ENCODE data around the gene CENPW. TPM values are rescaled to one million over a fixed set of nuclear protein-coding genes. Genes with fewer than 3 reads are reported as not detected.

The CENPW gene
- total and polyA plus RNA-seq, 3 donors from 2014 or later = 11.8 to 58.2 (median 16.0) TPM

GRCh38 chr6:126383203-126383602 lies 43.3 kb downstream of the CENPW start:
- Histone ChIP-seq H3K4me3 (no peak overlapping the region), H3K9me3 (no peaks in the 10 kb centered on the region), H3K27me3 (no peaks in the 10 kb centered on the region), H3K27ac (no peak overlapping the region), H3K36me3 (ENCODE audit: low read depth, missing control alignments) (no peaks in the 10 kb centered on the region), H3K4me1 (no peaks in the 10 kb centered on the region)
- no peak for DNase-seq
- intact Hi-C loops (cut with DNase I; ENCODE audit: low total_unique reads) = no loop called here
- TF ChIP-seq POLR2A (IDR thresholded peaks at IDR 0.05) (no peak), CTCF (IDR thresholded peaks at IDR 0.05) (no peak)

- no peaks in the 10 kb centered on the region for H3K9me3 ChIP-seq
- 88 to 100% methylated on average over 1 of the region's 1 CpG for WGBS, 2 donors
- TF ChIP-seq CTCF (IDR thresholded peaks at IDR 0.05) = no peak
- no peak for TF ChIP-seq POLR2A (IDR thresholded peaks at IDR 0.05)
- no peak for DNase-seq
- intact Hi-C loops (cut with DNase I; ENCODE audit: low total_unique reads) = no loop called here
- H3K27me3 ChIP-seq = no peaks in the 10 kb centered on the region
- no peaks in the 10 kb centered on the region for H3K36me3 ChIP-seq (ENCODE audit: low read depth, missing control alignments)
- no peak overlapping the region for H3K4me3 ChIP-seq
- no peak overlapping the region for H3K27ac ChIP-seq
- H3K4me1 ChIP-seq = no peaks in the 10 kb centered on the region
Observed at GRCh38 chr6:126385536-126385935, 45.6 kb downstream of the CENPW start.

- no peaks in the 10 kb centered on the region for H3K4me1 ChIP-seq
- TF ChIP-seq POLR2A (IDR thresholded peaks at IDR 0.05) (no peak), CTCF (IDR thresholded peaks at IDR 0.05) (no peak)
- no peak for DNase-seq
- 61 to 66% methylated on average over 3 of the region's 3 CpGs for WGBS, 2 donors
- H3K27me3 ChIP-seq = no peaks in the 10 kb centered on the region
- no peaks in the 10 kb centered on the region for H3K36me3 ChIP-seq (ENCODE audit: low read depth, missing control alignments)
- no peak overlapping the region for H3K4me3 ChIP-seq
- intact Hi-C loops (cut with DNase I; ENCODE audit: low total_unique reads) = no loop called here
- H3K9me3 ChIP-seq = no peaks in the 10 kb centered on the region
- H3K27ac ChIP-seq = no peak overlapping the region
Observed at GRCh38 chr6:126388104-126388598, 48.2 kb downstream of the CENPW start.

- intact Hi-C loops (cut with DNase I; ENCODE audit: low total_unique reads) = no loop called here
- H3K27me3 ChIP-seq = no peaks in the 10 kb centered on the region
- H3K36me3 ChIP-seq (ENCODE audit: low read depth, missing control alignments) = no peaks in the 10 kb centered on the region
- no peaks in the 10 kb centered on the region for H3K9me3 ChIP-seq
- WGBS, 2 donors = 80 to 85% methylated on average over 2 of the region's 2 CpGs
- H3K4me1 ChIP-seq = no peaks in the 10 kb centered on the region
- TF ChIP-seq CTCF (IDR thresholded peaks at IDR 0.05) = no peak
- TF ChIP-seq POLR2A (IDR thresholded peaks at IDR 0.05) = no peak
- DNase-seq = no peak
- no peak overlapping the region for H3K4me3 ChIP-seq
- no peak overlapping the region for H3K27ac ChIP-seq
Observed at GRCh38 chr6:126396131-126396530, 56.2 kb downstream of the CENPW start.

All from testis (tissue), 3 donors.